Ishikawa (cell line): Measurements from ENCODE around the gene ZNF865.

Experiments
- CEBPB ChIP-seq: IDR thresholded peaks from 2 replicates; pipeline ENCODE4 v1.6.1; 2012
- CREB1 ChIP-seq: IDR thresholded peaks from 2 replicates; pipeline ENCODE4 v1.6.1; 2012; ENCODE audit warnings: low read depth
- EGR1 ChIP-seq: IDR thresholded peaks from 2 replicates; pipeline ENCODE4 v1.6.1; 2012
- EP300 ChIP-seq: IDR thresholded peaks from 2 replicates; pipeline ENCODE4 v1.6.1; 2012; ENCODE audit warnings: borderline replicate concordance
- FOXM1 ChIP-seq: IDR thresholded peaks from 2 replicates; pipeline ENCODE4 v1.6.1; 2012; ENCODE audit warnings: low read depth, borderline replicate concordance
- MAX ChIP-seq: IDR thresholded peaks from 2 replicates; pipeline ENCODE4 v1.6.1; 2012
- NFIC ChIP-seq: IDR thresholded peaks from 2 replicates; pipeline ENCODE4 v1.6.1; 2012
- RAD21 ChIP-seq: IDR thresholded peaks from 2 replicates; pipeline ENCODE4 v1.6.1; 2012; ENCODE audit warnings: low read depth
- TAF1 ChIP-seq: IDR thresholded peaks from 2 replicates; pipeline ENCODE4 v1.6.1; 2012; ENCODE audit warnings: low read depth, mild to moderate bottlenecking
- TCF12 ChIP-seq: IDR thresholded peaks from 2 replicates; pipeline ENCODE4 v1.6.1; 2012; ENCODE audit warnings: low read depth
- TEAD4 ChIP-seq: IDR thresholded peaks from 2 replicates; pipeline ENCODE4 v1.6.1; 2012
- USF1 ChIP-seq: IDR thresholded peaks from 2 replicates; pipeline ENCODE4 v1.6.1; 2012
- YY1 ChIP-seq: IDR thresholded peaks from 2 replicates; pipeline ENCODE4 v1.6.1; 2012; ENCODE audit warnings: low read depth
- ZBTB7A ChIP-seq: IDR thresholded peaks from 2 replicates; pipeline ENCODE4 v1.6.1; 2012; ENCODE audit warnings: low read depth
- TF ChIP-seq, protein P1 (sequence below): IDR thresholded peaks from 2 replicates; pipeline ENCODE4 v1.6.1; 2012; ENCODE audit warnings: low read depth, mild to moderate bottlenecking

Gene ZNF865

DNA sequence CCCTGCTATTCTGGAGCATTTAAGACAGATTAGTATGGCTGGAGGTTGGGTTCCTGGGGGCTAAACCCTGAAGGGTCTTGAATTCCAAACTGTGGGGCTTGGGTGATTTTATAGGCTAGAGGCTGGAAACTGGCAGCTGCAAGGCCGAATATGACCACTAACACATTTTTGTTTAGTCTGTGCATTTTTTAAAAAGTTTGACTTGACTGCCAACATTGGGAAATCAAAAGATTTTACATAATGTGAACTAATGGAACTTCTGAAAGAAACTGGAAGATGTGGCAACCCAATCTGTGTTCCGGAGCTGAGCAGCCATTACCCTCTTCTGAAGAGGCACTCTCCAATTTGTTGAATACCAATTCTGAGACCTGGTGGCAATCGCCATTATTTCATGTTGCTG, 13.8 kb downstream of the ZNF865 start:
- no peak for TF ChIP-seq MAX
- TF ChIP-seq TAF1, result no peak
- no peak for TF ChIP-seq FOXM1
- no peak for TF ChIP-seq RAD21

DNA sequence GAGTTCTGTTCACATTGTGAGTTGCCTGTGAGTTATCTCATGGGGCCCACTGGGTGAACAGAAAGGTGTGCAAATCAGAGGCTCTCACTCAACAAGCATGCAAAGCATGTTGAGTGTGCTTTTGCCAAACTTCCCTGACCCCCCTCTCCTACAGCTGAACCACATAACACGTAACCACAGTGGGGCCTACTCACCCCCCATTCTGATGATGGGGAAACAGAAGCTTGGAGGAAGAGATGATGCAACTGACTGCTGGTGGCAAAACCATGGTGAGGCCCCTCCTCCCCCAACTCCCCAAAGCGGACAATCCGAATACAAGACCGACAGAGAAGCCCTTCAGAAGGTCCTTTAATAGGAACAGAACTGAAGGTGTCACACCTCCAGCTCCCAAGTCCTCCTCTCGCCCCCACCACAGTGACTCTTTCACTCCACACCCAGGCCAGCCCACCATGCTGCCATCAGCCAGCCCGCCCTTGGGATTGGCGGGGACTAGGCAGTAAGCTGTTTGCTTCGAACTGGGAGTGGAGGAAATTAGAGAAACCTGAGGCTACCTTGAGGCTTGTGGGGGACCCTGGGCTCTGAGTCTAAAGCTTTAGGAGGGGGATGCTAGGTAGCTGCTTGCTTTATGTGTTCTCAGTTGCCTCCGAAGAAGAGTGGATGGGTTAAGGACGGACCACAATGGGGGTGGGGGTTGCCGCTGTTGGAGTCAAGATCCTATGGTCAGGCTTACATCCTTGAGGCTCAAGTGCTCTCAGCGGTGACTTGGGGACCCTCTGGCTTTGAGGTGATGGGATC, 15.2 kb downstream of the ZNF865 start:
- TF ChIP-seq RAD21 (no peak), FOXM1 (no peak), TEAD4 (no peak), CREB1 (no peak), CEBPB (no peak), ZBTB7A (no peak), TCF12 (no peak), EGR1 (no peak), YY1 (no peak), EP300 (no peak), MAX (no peak), USF1 (no peak), NFIC (no peak), TAF1 (no peak)
- TF ChIP-seq, protein P1, sequence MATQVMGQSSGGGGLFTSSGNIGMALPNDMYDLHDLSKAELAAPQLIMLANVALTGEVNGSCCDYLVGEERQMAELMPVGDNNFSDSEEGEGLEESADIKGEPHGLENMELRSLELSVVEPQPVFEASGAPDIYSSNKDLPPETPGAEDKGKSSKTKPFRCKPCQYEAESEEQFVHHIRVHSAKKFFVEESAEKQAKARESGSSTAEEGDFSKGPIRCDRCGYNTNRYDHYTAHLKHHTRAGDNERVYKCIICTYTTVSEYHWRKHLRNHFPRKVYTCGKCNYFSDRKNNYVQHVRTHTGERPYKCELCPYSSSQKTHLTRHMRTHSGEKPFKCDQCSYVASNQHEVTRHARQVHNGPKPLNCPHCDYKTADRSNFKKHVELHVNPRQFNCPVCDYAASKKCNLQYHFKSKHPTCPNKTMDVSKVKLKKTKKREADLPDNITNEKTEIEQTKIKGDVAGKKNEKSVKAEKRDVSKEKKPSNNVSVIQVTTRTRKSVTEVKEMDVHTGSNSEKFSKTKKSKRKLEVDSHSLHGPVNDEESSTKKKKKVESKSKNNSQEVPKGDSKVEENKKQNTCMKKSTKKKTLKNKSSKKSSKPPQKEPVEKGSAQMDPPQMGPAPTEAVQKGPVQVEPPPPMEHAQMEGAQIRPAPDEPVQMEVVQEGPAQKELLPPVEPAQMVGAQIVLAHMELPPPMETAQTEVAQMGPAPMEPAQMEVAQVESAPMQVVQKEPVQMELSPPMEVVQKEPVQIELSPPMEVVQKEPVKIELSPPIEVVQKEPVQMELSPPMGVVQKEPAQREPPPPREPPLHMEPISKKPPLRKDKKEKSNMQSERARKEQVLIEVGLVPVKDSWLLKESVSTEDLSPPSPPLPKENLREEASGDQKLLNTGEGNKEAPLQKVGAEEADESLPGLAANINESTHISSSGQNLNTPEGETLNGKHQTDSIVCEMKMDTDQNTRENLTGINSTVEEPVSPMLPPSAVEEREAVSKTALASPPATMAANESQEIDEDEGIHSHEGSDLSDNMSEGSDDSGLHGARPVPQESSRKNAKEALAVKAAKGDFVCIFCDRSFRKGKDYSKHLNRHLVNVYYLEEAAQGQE, result no peak

GRCh38 chr19:55621205-55621672, 15.8 kb downstream of the ZNF865 start:
- TF ChIP-seq MAX, result no peak
- no peak for TF ChIP-seq TEAD4
- no peak for TF ChIP-seq CEBPB
- TF ChIP-seq, protein P1, result no peak
- no peak for TF ChIP-seq TAF1
- TF ChIP-seq NFIC, result no peak
- TF ChIP-seq RAD21, result no peak
- TF ChIP-seq EP300, result no peak
- no peak for TF ChIP-seq CREB1
- no peak for TF ChIP-seq TCF12
- no peak for TF ChIP-seq YY1
- no peak for TF ChIP-seq USF1
- TF ChIP-seq ZBTB7A, result no peak
- no peak for TF ChIP-seq EGR1
- TF ChIP-seq FOXM1, result no peak

DNA sequence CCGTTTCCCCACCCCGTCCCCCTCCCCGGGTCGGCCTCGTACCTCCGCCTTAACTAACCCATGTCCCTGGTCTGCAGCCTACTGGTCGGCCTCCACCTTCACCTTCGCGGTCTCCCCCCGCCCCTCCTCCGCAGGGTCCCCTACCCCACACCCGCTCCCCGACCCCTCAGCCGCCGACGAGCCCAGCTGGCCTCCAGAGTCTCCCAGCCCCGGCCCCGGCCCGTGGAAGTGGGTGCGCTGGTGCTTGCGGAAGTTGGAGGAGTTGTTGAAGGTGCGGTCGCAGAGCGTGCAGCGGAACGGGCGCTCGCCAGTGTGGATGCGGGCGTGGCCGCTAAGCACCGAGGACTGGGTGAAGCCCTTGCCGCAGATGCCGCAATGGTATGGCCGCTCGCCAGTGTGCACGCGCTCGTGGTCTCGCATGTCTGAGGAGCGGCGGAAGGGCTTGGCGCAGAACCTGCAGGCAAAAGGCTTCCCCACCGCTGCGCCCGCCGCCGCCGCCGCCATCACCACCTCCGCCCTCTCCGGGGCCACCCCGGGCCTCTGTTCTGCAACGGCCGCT, 16.3 kb downstream of the ZNF865 start:
- TF ChIP-seq TCF12 (no peak), FOXM1 (no peak), EGR1 (no peak), CREB1 (no peak), ZBTB7A (no peak)

GRCh38 chr19:55622242-55622969, 17.0 kb downstream of the ZNF865 start:
- TF ChIP-seq MAX (no peak), TEAD4 (no peak), FOXM1 (no peak), TCF12 (no peak), ZBTB7A (no peak), TAF1 (no peak), EP300 (no peak), EGR1 (no peak), CREB1 (no peak), YY1 (no peak), USF1 (no peak), NFIC (no peak), RAD21 (no peak), CEBPB (no peak)
- TF ChIP-seq, protein P1, result no peak
